B cell (primary cell): Measurements from ENCODE around the gene BCDIN3D. TPM values are rescaled to one million over a fixed set of nuclear protein-coding genes. Genes with fewer than 3 reads are reported as not detected.

Experiments used
- ATAC-seq: fragments of 200-7000 bp; cut with Tn5 transposase; one replicate; pipeline ENCODE4 v1.10.0; 2021; ENCODE audit warnings: low read depth, mild to moderate bottlenecking, moderate number of reproducible peaks, moderate library complexity
- CTCF ChIA-PET: fragments of 350-600 bp; sonication (Branson Sonifier 250); formaldehyde crosslinking; loops from one replicate; lab custom pipeline; 2021; ENCODE audit warnings: antibody characterized with exemption, inconsistent platforms; lab: Charles Lee
- POLR2A ChIA-PET: fragments of 350-600 bp; sonication (Branson Sonifier 250); formaldehyde crosslinking; loops from one replicate; lab custom pipeline; 2021; ENCODE audit warnings: antibody characterized with exemption; lab: Charles Lee
- DNase-seq: peaks from one replicate; pipeline ENCODE4 v3.0.0; 2013
- H2AFZ ChIP-seq: 2 replicates; pipeline ENCODE4 v1.6.1; 2012; ENCODE audit warnings: mild to moderate bottlenecking, low read depth, low read length; ENCODE audit not compliant: insufficient read depth, poor library complexity, severe bottlenecking
- H3K27ac ChIP-seq, 2 donors: 1 replicate in 1 of 2; 2 replicates in 1 of 2; pipeline ENCODE4 v1.5.1; 2012 to 2013; ENCODE audit warnings: low read length in 2 of 2, mild to moderate bottlenecking in 2 of 2, moderate library complexity in 1 of 2
- H3K27me3 ChIP-seq, 4 experiments: fragments of 200-600 bp in 1 of 4; sonication (generic) in 1 of 4; replicated peaks in 1 of 4; 1 replicate in 2 of 4; 2 replicates in 2 of 4; pipeline versions ENCODE4 v1.6.1 to v1.7.0; 2013 to 2016; ENCODE audit warnings: low read length in 3 of 4, mild to moderate bottlenecking in 2 of 4, mixed read lengths in 1 of 4, moderate library complexity in 1 of 4; ENCODE audit not compliant: insufficient read depth in 4 of 4, control insufficient read depth in 3 of 4; ENCODE audit errors: control extremely low read depth in 1 of 4
- H3K36me3 ChIP-seq, 2 experiments: replicated peaks in 1 of 2; 1 replicate in 1 of 2; 2 replicates in 1 of 2; pipeline versions ENCODE4 v1.6.1 to v1.7.1; 2013; ENCODE audit warnings: low read length in 1 of 2; ENCODE audit not compliant: insufficient read depth in 2 of 2, control insufficient read depth in 1 of 2; ENCODE audit errors: control extremely low read depth in 1 of 2, extremely low read depth in 1 of 2
- H3K4me1 ChIP-seq, 2 donors: fragments of 200-600 bp in 1 of 2; sonication (generic) in 1 of 2; 1 replicate in 1 of 2; 2 replicates in 1 of 2; pipeline versions ENCODE4 v1.5.1 to v1.6.1; 2013 to 2017; ENCODE audit warnings: low read length in 2 of 2; ENCODE audit not compliant: control insufficient read depth in 2 of 2, insufficient read depth in 2 of 2
- H3K4me2 ChIP-seq: replicated peaks from 2 replicates; pipeline ENCODE3; 2012; ENCODE audit warnings: mild to moderate bottlenecking, low read depth, low read length; ENCODE audit not compliant: poor library complexity, severe bottlenecking
- H3K4me3 ChIP-seq, 5 experiments: fragments of 200-600 bp in 1 of 5; sonication (generic) in 1 of 5; 1 replicate in 3 of 5; 2 replicates in 2 of 5; pipeline versions ENCODE4 v1.5.1 to v1.7.0; 2011 to 2016; ENCODE audit warnings: low read length in 4 of 5, mild to moderate bottlenecking in 4 of 5, low read depth in 2 of 5, control low read depth in 1 of 5, moderate library complexity in 1 of 5; ENCODE audit not compliant: insufficient read depth in 1 of 5; ENCODE audit errors: control extremely low read depth in 1 of 5, extremely low read depth in 1 of 5
- H3K79me2 ChIP-seq: fragments of 200-600 bp; sonication (generic); one replicate; pipeline ENCODE4 v1.6.0; 2016; ENCODE audit warnings: low read length; ENCODE audit not compliant: control insufficient read depth, insufficient read depth
- H3K9ac ChIP-seq: fragments of 200-600 bp; sonication (generic); 2 replicates; pipeline ENCODE4 v1.6.1; 2017; ENCODE audit warnings: mild to moderate bottlenecking, low read length, moderate library complexity
- H3K9me3 ChIP-seq, 3 donors: one replicate each; pipeline versions ENCODE4 v1.6.1 to v1.7.1; 2013; ENCODE audit warnings: low read length in 2 of 3; ENCODE audit not compliant: control insufficient read depth in 2 of 3, insufficient read depth in 1 of 3; ENCODE audit errors: control extremely low read depth in 1 of 3
- H4K20me1 ChIP-seq: 2 replicates; pipeline ENCODE4 v1.6.0; 2012; ENCODE audit warnings: mild to moderate bottlenecking, low read length; ENCODE audit not compliant: insufficient read depth, control insufficient read depth, poor library complexity, severe bottlenecking
- H3K27ac Mint-ChIP-seq: one replicate; pipeline ENCODE4 v1.8.0; 2021; ENCODE audit warnings: mixed read lengths
- H3K27me3 Mint-ChIP-seq: one replicate; pipeline ENCODE4 v1.8.0; 2021; ENCODE audit warnings: mixed read lengths
- H3K4me1 Mint-ChIP-seq: one replicate; pipeline ENCODE4 v1.8.0; 2021; ENCODE audit warnings: mixed read lengths
- H3K4me3 Mint-ChIP-seq: one replicate; pipeline ENCODE4 v1.8.0; 2021; ENCODE audit warnings: mixed read lengths
- H3K9me3 Mint-ChIP-seq: one replicate; pipeline ENCODE4 v1.8.0; 2022; ENCODE audit warnings: mixed read lengths; ENCODE audit not compliant: insufficient read depth
- EZH2 ChIP-seq: IDR thresholded peaks from 2 replicates; pipeline ENCODE4 v1.6.1; 2012; ENCODE audit warnings: borderline replicate concordance, low read depth, mild to moderate bottlenecking, moderate library complexity, low read length; ENCODE audit not compliant: insufficient read depth, poor library complexity, severe bottlenecking
- WGBS: methylation state at CpG from one replicate; pipeline ENCODE4 v1.1.5; 2013; ENCODE audit warnings: missing lambda C conversion rate; ENCODE audit not compliant: insufficient coverage; 5-methylcytosine and 5-hydroxymethylcytosine counted together
- intact Hi-C: fragments of 100-400 bp; cut with micrococcal nuclease; formaldehyde crosslinking; loops from one replicate; pipeline ENCODE4 v1.10.0; 2022
- polyA plus RNA-seq: library from polyadenylated mRNA; depleted of rRNA; stranded (reverse); fragments of >200 nt; gene quantifications from 2 replicates; pipeline ENCODE4 v1.2.3, GENCODE V29; 2012
- total RNA-seq, 2 donors: library from RNA; stranded (reverse); fragments of 120-200 nt in 1 of 2; gene quantifications; 1 replicate in 1 of 2; 2 replicates in 1 of 2; pipeline versions ENCODE4 v1.2.3 to v1.2.4, GENCODE V29; 2013 to 2022
- TF ChIP-seq, protein P1 (sequence below): fragments of 200-600 bp; IDR thresholded peaks from one replicate; pipeline ENCODE4 v1.8.0; 2022; ENCODE audit warnings: antibody characterized with exemption, mild to moderate bottlenecking

Gene BCDIN3D
- total and polyA plus RNA-seq, 2 donors (not counting 1 experiment from before 2014, with no cell fraction given): 2.0 to 17.4 TPM

DNA sequence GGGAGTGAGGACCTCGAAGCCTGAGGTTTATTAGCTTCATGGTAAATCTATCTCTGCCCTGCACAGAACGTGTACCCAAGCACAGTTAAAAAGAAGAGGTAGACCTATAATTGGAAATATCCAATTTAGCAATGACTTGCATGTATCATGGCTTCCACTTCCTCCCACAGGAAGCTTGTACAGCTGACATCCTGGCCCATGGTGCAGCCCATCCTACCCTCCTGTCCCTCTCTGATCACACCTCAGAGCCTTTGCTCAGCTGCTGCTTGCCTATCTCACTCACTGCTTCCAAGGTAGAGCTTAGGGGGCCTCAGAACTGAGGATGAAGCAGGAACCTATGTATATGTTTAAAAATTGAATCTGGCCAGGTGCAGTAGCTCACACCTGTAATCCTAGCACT lies 4.3 kb upstream of the BCDIN3D start:
- ATAC-seq (no peak), DNase-seq (no peak)
- Mint-ChIP-seq H3K27me3 (peaks cover 29% of the 10 kb centered on the region), H3K4me1 (peaks cover 15% of the 10 kb centered on the region), H3K9me3 (no peaks in the 10 kb centered on the region), H3K4me3 (no peak overlapping the region), H3K27ac (no peak overlapping the region)
- TF ChIP-seq EZH2: no peak
- TF ChIP-seq, protein P1, sequence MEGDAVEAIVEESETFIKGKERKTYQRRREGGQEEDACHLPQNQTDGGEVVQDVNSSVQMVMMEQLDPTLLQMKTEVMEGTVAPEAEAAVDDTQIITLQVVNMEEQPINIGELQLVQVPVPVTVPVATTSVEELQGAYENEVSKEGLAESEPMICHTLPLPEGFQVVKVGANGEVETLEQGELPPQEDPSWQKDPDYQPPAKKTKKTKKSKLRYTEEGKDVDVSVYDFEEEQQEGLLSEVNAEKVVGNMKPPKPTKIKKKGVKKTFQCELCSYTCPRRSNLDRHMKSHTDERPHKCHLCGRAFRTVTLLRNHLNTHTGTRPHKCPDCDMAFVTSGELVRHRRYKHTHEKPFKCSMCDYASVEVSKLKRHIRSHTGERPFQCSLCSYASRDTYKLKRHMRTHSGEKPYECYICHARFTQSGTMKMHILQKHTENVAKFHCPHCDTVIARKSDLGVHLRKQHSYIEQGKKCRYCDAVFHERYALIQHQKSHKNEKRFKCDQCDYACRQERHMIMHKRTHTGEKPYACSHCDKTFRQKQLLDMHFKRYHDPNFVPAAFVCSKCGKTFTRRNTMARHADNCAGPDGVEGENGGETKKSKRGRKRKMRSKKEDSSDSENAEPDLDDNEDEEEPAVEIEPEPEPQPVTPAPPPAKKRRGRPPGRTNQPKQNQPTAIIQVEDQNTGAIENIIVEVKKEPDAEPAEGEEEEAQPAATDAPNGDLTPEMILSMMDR: no peak
- Histone ChIP-seq H3K4me2 (no peak overlapping the region), H3K79me2 (peaks cover 3% of the 10 kb centered on the region), H3K4me3 (no peak overlapping the region), H3K9ac (no peak overlapping the region), H4K20me1 (no peaks in the 10 kb centered on the region), H3K9me3 (no peaks in the 10 kb centered on the region), H3K4me1 (peaks cover 6 to 18% of the 10 kb centered on the region in 2 donors), H2AFZ (no peak overlapping the region), H3K27me3 (peaks cover 0 to 8% (median 2%) of the 10 kb centered on the region in 4 experiments), H3K36me3 (no peaks in the 10 kb centered on the region), H3K27ac (no peak overlapping the region)
- ChIA-PET POLR2A (no interaction called here), CTCF (interaction anchor here (1.0 kb wide), 1 partner anchor 71 kb away, joined by 3 read pairs; no protein-coding TSS in a partner anchor)
- no CpG with 5 or more reads among the region's 2 CpGs for WGBS
- intact Hi-C loops: loop anchor here (10.0 kb wide), 2 partner anchors 318 to 502 kb away; partner anchors contain the start of genes CERS5 and DNAJC22

DNA sequence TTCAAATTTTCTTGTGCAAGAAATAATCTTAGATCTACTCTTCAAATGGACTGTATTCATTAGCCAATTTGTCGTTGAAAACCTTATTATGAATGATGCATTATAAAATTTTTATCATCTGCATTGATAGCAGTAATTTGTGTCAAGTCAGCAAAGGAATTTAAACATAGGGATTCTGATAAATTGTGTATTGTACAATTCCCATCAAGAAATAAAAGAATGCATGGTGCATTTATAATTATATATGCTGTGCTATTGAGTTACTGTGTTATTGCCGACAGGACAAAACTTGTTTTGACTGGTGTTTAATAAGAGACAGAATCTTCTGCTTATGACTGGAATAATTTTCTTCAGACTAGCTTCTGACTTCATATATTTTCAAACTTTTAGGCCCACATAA lies 3.1 kb upstream of the BCDIN3D start:
- ChIA-PET POLR2A (no interaction called here), CTCF (interaction anchor here (0.6 to 0.7 kb wide), 3 partner anchors 78 to 510 kb away, joined by 3 to 5 read pairs (median 5); no protein-coding TSS in a partner anchor)
- no peaks in the 10 kb centered on the region for H4K20me1 ChIP-seq
- DNase-seq: no peak
- peaks cover 12 to 28% of the 10 kb centered on the region in 2 donors for H3K4me1 ChIP-seq
- H3K4me3 Mint-ChIP-seq: no peak overlapping the region
- no peak overlapping the region for H3K4me2 ChIP-seq
- H3K27me3 Mint-ChIP-seq: peaks cover 19% of the 10 kb centered on the region
- H3K79me2 ChIP-seq: peaks cover 3% of the 10 kb centered on the region
- no peaks in the 10 kb centered on the region for H3K9me3 ChIP-seq
- peaks cover 0 to 8% (median 2%) of the 10 kb centered on the region in 4 experiments for H3K27me3 ChIP-seq
- WGBS: no CpG with 5 or more reads among the region's 2 CpGs
- no peak for TF ChIP-seq EZH2
- TF ChIP-seq, protein P1: no peak
- H2AFZ ChIP-seq: no peak overlapping the region
- H3K27ac Mint-ChIP-seq: no peak overlapping the region
- H3K9me3 Mint-ChIP-seq: no peaks in the 10 kb centered on the region
- H3K4me1 Mint-ChIP-seq: peaks cover 26% of the 10 kb centered on the region
- no peak overlapping the region for H3K27ac ChIP-seq
- H3K36me3 ChIP-seq: no peaks in the 10 kb centered on the region
- H3K9ac ChIP-seq: no peak overlapping the region
- ATAC-seq: no peak
- no peak overlapping the region for H3K4me3 ChIP-seq
- intact Hi-C loops: loop anchor here (10.0 kb wide), 2 partner anchors 319 to 501 kb away; partner anchors contain the start of genes CERS5 and DNAJC22
